Measurements from ENCODE around the gene CHL1.

GRCh38 chr3:307182-307581 is 110.6 kb downstream of the CHL1 start:
- no peak for TF ChIP-seq POLR2AphosphoS5 (IDR thresholded peaks at IDR 0.05)
- TF ChIP-seq, protein P1, sequence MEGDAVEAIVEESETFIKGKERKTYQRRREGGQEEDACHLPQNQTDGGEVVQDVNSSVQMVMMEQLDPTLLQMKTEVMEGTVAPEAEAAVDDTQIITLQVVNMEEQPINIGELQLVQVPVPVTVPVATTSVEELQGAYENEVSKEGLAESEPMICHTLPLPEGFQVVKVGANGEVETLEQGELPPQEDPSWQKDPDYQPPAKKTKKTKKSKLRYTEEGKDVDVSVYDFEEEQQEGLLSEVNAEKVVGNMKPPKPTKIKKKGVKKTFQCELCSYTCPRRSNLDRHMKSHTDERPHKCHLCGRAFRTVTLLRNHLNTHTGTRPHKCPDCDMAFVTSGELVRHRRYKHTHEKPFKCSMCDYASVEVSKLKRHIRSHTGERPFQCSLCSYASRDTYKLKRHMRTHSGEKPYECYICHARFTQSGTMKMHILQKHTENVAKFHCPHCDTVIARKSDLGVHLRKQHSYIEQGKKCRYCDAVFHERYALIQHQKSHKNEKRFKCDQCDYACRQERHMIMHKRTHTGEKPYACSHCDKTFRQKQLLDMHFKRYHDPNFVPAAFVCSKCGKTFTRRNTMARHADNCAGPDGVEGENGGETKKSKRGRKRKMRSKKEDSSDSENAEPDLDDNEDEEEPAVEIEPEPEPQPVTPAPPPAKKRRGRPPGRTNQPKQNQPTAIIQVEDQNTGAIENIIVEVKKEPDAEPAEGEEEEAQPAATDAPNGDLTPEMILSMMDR (IDR thresholded peaks at IDR 0.05) = no peak

All from prostate gland (tissue), 2 donors.